Aorta (tissue), 5 donors: ENCODE data around the gene SLC25A11. TPM values are rescaled to one million over a fixed set of nuclear protein-coding genes. Genes with fewer than 3 reads are reported as not detected.
"Not testable (repeated sequence)": the region's sequence is repeated elsewhere in the genome, so short reads cannot be mapped to it uniquely, and the experiment has no call there.

ENCODE experiments used
- ATAC-seq: fragments of 200-7000 bp; cut with Tn5 transposase; one replicate; pipeline ENCODE4 v1.9.1; 2022; ENCODE audit warnings: moderate library complexity; ENCODE audit not compliant: low FRiP score
- DNase-seq, 2 donors: peaks; one replicate each; pipeline ENCODE4 v3.0.0-alpha.2; 2020
- H3K27ac ChIP-seq, 2 donors: one replicate each; pipeline ENCODE4 v1.5.1; 2013; ENCODE audit warnings: low read length in 2 of 2, mild to moderate bottlenecking in 2 of 2, moderate library complexity in 2 of 2, control low read depth in 1 of 2, inconsistent platforms in 1 of 2, low read depth in 1 of 2
- H3K27me3 ChIP-seq, 2 donors: one replicate each; pipeline ENCODE4 v1.6.1; 2013; ENCODE audit warnings: control low read depth in 1 of 2, low read length in 1 of 2, mild to moderate bottlenecking in 1 of 2, moderate library complexity in 1 of 2; ENCODE audit not compliant: insufficient read depth in 2 of 2, control insufficient read depth in 1 of 2
- H3K36me3 ChIP-seq, 2 donors: one replicate each; pipeline ENCODE4 v1.6.1; 2013; ENCODE audit warnings: control low read depth in 1 of 2, low read length in 1 of 2, mild to moderate bottlenecking in 1 of 2; ENCODE audit not compliant: insufficient read depth in 2 of 2, control insufficient read depth in 1 of 2
- H3K4me1 ChIP-seq, 2 donors: one replicate each; pipeline ENCODE4 v1.6.1; 2013; ENCODE audit warnings: low read length in 2 of 2, control low read depth in 1 of 2, mild to moderate bottlenecking in 1 of 2, moderate library complexity in 1 of 2; ENCODE audit not compliant: insufficient read depth in 2 of 2, control insufficient read depth in 1 of 2
- H3K4me3 ChIP-seq, 2 donors: one replicate each; pipeline ENCODE4 v1.5.1; 2013; ENCODE audit warnings: low read length in 2 of 2, control low read depth in 1 of 2, mild to moderate bottlenecking in 1 of 2
- H3K9me3 ChIP-seq: one replicate; pipeline ENCODE4 v1.6.1; 2013; ENCODE audit warnings: mild to moderate bottlenecking, low read length; ENCODE audit not compliant: control insufficient read depth
- WGBS, 2 donors: extraction: QIAGEN DNeasy Blood & Tissue Kit; methylation state at CpG; one replicate each; pipeline ENCODE4 v1.1.7; 2013; 5-methylcytosine and 5-hydroxymethylcytosine counted together
- intact Hi-C, 2 donors: fragments of 100-400 bp; cut with DNase I; formaldehyde crosslinking; loops; one replicate each; pipeline versions ENCODE4 v1.14.2 to v1.15.0; 2022
- polyA plus RNA-seq, 2 donors: library from polyadenylated mRNA; stranded (reverse); fragments of 200-250 nt; gene quantifications; one replicate each; pipeline ENCODE4 v1.2.3, GENCODE V29; 2013
- total RNA-seq, 2 donors: library from RNA; stranded (reverse); fragmentation: NEBNext Ultra II Directional; extraction: Animal tissue kit (Norgen Biotek cat#: 25700); gene quantifications; one replicate each; pipeline ENCODE4 v1.2.1, GENCODE V29; 2021
- donor health status: healthy with polysubstance abuse.
- donor health status: Bipolar disorder and iron deficiency.
- donor health status: DM: no; HTN: no; CAD: no.
- donor health status: DM: no; HTN: no; CAD: no.
- donor health status: DM: yes; HTN: yes; CAD: no.

The SLC25A11 gene
- total and polyA plus RNA-seq, 4 donors: 28.3 to 41.6 (median 30.6) TPM

DNA sequence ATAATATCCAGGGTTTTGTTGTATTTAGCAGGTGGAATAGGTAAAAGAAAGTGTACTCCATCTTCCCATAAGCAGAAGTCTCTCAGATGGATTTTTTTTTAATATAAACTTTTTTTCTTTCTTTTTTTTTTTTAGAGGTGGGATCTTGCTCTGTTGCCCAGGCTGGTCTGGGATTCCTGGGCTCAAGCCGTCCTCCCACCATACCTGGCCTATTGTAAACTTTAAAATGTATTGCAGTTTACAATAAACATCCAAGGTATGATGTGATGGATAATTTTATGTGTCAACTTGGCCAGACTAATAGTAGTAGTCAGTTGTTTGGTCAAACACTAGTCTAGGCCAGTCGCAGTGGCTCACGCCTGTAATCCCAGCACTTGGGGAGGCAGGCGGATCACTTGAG is 18.5 kb downstream of the SLC25A11 start:
- no peak for DNase-seq
- 93 to 95% methylated on average over 4 of the region's 4 CpGs for WGBS, 2 donors
- intact Hi-C loops: no loop called here
- ATAC-seq: no peak
- H3K4me3 ChIP-seq: no peak overlapping the region
- H3K27me3 ChIP-seq: no peaks in the 10 kb centered on the region
- no peaks in the 10 kb centered on the region for H3K4me1 ChIP-seq
- H3K27ac ChIP-seq: no peak overlapping the region
- H3K36me3 ChIP-seq: no peaks in the 10 kb centered on the region
- H3K9me3 ChIP-seq: no peaks in the 10 kb centered on the region

DNA sequence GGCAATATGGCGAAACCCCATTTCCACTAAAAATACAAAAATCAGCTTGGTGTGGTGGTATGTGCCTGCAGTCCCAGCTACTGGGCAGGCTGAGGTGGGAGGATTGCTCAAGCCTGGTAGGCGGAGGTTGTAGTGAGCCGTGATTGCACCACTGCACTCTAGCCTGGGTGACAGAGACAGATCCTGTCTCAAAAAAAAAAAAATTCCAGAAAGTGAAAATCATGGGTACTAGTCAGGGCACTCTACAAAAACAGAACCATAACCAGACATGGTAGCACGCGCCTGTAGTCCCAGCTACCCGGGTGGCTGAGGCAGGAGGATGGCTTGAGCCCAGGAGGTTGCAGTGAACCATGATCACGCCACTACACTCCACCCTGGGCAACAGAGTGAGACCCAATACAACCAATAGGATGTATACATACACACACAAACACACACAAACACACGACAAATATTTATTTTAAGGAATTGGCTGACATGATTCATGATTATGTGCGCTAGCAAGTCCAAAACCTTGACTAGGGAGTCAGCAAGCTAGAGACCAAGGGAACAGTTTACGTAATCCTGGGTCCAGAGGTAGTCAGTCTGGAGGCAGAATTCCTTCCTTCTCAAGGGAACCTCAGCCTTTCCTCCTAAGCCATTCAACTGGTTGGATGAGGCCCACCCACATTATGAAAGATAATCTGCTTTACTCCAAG is 19.3 kb downstream of the SLC25A11 start:
- intact Hi-C loops: no loop called here
- H3K36me3 ChIP-seq: no peaks in the 10 kb centered on the region
- 81 to 84% methylated on average over 10 of the region's 10 CpGs for WGBS, 2 donors
- H3K27me3 ChIP-seq: no peaks in the 10 kb centered on the region
- H3K27ac ChIP-seq: no peak overlapping the region
- no peaks in the 10 kb centered on the region for H3K9me3 ChIP-seq
- no peak for ATAC-seq
- no peaks in the 10 kb centered on the region for H3K4me1 ChIP-seq
- DNase-seq: peak in 1 of 2 donors; percentile 46
- H3K4me3 ChIP-seq: no peak overlapping the region

DNA sequence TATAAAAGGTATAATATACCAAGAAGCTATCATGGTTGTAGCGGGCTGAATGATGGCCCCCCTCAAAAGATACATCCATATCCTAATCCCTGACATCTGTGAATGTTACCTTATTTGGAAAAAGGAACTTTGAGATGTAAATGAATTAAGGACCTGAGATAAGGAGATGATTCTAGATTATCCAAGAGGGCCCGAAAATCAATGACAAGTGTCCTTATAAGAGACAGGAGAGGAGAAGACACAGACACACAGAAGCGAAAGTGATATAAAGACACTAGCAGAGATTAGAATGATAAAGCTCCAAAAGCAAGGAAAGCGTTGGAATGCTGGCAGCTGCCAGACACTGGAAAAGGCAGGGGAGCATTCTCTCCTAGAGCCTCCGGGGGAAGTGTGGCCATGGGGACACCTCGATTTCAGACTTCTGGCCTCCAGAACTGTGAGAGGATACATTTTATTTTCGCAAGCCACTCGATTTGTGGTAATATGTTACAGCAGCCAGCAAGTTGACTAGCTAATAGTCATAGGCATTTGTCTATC is 20.3 kb downstream of the SLC25A11 start:
- no peak overlapping the region for H3K4me3 ChIP-seq
- DNase-seq (no peak), ATAC-seq (no peak)
- WGBS, 2 donors: 72 to 77% methylated on average over 8 of the region's 8 CpGs
- intact Hi-C loops: no loop called here
- H3K9me3 ChIP-seq: no peaks in the 10 kb centered on the region
- H3K27me3 ChIP-seq: no peaks in the 10 kb centered on the region
- no peaks in the 10 kb centered on the region for H3K36me3 ChIP-seq
- H3K4me1 ChIP-seq: no peaks in the 10 kb centered on the region
- H3K27ac ChIP-seq: no peak overlapping the region

DNA sequence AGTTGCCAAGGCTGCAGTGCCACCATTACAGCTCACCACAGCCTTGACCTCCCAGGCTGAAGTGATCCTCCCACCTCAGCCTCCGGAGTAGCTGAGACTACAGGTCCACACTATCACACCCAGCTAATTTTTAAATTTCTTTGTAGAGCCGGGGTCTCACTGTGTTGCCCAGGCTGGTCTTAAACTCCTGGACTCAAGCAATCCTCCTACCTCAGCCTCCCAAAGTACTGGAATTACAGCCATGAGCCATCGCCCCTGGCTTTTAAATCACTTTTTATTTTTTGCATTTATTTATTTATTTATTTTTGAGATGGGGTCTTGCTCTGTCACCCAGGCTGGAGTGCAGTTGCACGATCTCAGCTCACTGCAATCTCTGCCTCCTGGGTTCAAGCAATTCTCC is 25.3 kb downstream of the SLC25A11 start:
- DNase-seq, H3K36me3 ChIP-seq, H3K27me3 ChIP-seq, H3K4me3 ChIP-seq, H3K4me1 ChIP-seq, H3K9me3 ChIP-seq, intact Hi-C loops, H3K27ac ChIP-seq, ATAC-seq: not testable (repeated sequence)
- WGBS, 2 donors: 89 to 90% methylated on average over 4 of the region's 4 CpGs

DNA sequence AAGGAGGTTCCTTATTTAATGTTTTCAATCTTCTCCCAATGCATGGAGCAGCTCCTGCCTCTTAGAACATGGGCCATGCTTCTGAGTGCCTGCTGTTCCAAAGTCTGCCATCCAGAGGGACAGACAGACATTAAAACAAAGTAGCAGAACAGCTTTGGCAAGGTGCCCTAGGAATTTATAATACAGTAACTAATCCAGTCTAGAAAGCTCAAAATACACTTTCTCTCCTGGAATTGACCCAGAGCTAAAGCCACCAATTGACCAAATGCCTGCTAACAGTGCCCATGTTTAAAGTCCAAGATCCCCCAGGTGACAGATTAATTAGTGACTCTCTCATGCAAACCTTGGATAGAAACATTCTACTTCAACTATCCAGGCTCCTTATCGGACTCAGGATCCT is 25.9 kb downstream of the SLC25A11 start:
- ATAC-seq (no peak), DNase-seq (no peak)
- Histone ChIP-seq H3K4me1 (no peaks in the 10 kb centered on the region), H3K27me3 (no peaks in the 10 kb centered on the region), H3K36me3 (no peaks in the 10 kb centered on the region), H3K27ac (no peak overlapping the region), H3K9me3 (no peaks in the 10 kb centered on the region), H3K4me3 (no peak overlapping the region)
- intact Hi-C loops: no loop called here
- WGBS, 2 donors: 58 to 65% methylated on average over 1 of the region's 1 CpG

DNA sequence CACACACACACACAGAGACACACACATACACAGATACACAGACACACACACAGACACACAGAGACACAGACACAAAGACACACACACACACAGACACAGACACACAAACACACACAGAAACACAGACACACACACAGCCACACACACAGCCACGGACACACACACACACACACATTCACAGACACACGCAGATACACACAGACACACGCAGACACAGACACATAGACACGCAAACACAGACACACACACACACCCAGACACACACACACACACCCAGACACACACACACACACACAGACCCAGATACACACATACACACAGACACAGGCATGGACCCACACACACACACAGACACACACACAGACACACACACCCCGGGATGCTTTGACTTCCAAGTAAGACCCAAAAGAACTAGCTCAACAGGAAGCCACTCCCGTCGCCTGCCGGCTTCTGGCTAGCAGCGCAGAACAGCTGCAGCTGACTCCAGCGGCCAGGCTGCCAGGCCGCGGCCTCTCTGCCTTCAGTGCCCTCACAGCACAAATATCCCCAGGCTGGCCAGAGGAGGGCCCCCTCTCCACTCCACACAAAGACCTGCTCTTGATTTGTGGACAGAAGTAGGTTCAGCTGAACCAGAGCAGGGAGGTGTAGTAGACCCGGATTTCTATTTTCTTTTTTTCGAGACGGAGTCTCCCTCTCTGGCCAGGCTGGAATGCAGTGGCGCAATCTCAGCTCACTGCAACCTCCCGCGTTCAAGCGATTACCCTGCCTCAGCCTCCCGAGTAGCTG is 30.9 kb downstream of the SLC25A11 start:
- Histone ChIP-seq H3K27ac (no peak overlapping the region), H3K27me3 (no peaks in the 10 kb centered on the region), H3K36me3 (no peaks in the 10 kb centered on the region), H3K4me3 (no peak overlapping the region), H3K4me1 (no peaks in the 10 kb centered on the region), H3K9me3 (no peaks in the 10 kb centered on the region)
- 21 to 23% methylated on average over 20 of the region's 20 CpGs for WGBS, 2 donors
- DNase-seq (peak; percentile 94 to 95), ATAC-seq (peak; percentile 97)
- intact Hi-C loops: loop anchor here (5.0 to 10.0 kb wide), 2 partner anchors 76 to 153 kb away; partner anchors contain the start of gene CAMTA2 (in 2 of the 2)

DNA sequence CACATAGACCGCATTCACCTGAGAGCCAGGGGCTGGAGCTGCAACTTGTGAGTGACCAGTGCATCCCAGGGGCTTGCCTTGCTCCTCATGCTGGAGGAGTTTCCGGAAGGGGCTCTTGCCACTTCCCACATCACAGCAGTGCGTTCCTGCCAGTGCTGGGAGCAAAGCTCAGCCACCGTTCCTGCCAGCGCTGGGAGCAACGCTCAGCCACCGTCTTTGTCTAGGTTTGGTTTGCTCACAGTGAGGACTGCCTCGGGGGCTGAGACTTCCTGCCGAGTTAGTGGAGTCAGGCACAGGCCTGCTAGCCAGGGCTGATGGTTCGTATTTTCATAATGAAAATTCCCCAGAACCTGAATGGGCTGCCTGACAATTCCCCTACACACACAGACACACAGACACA is 31.5 kb downstream of the SLC25A11 start:
- Histone ChIP-seq H3K4me1 (no peaks in the 10 kb centered on the region), H3K4me3 (no peak overlapping the region), H3K9me3 (no peaks in the 10 kb centered on the region), H3K36me3 (no peaks in the 10 kb centered on the region), H3K27ac (no peak overlapping the region), H3K27me3 (no peaks in the 10 kb centered on the region)
- ATAC-seq (no peak), DNase-seq (no peak)
- WGBS, 2 donors: 46 to 49% methylated on average over 10 of the region's 10 CpGs
- intact Hi-C loops: loop anchor here (5.0 to 10.0 kb wide), 2 partner anchors 76 to 154 kb away; partner anchors contain the start of gene CAMTA2 (in 2 of the 2)

DNA sequence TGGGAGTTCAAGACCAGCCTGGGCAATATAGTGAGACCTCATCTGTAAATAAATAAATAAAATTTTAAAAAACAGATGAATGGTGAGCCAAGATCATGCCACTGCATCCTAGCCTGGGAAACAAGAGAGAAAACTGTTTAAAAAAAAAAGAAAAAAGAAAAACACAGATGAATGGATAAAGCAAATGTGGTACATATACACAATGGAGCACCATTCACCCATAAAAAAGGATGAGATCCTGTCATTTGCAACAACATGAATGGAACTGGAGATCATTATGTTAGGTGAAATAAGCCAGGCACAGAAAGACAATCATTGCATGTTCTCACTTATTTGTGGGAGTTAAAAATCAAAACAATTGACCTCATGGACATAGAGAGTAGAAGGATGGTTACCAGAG is 33.2 kb downstream of the SLC25A11 start:
- not testable (repeated sequence) for H3K36me3 ChIP-seq, ATAC-seq, H3K9me3 ChIP-seq, H3K27ac ChIP-seq, H3K4me3 ChIP-seq, H3K4me1 ChIP-seq, H3K27me3 ChIP-seq, DNase-seq
- intact Hi-C loops: loop anchor here (5.0 to 10.0 kb wide), 2 partner anchors 78 to 156 kb away; partner anchors contain the start of gene CAMTA2 (in 2 of the 2)
